Effector CD4-positive, alpha-beta T cell (primary cell): ENCODE results near the gene PCDH7. TPM values are rescaled to one million over a fixed set of nuclear protein-coding genes. Genes with fewer than 3 reads are reported as not detected.

Experiments used
- DNase-seq: peaks from one replicate; pipeline ENCODE4 v3.0.0-alpha.2; 2020
- total RNA-seq: gene quantifications from one replicate; lab custom pipeline; 2026; lab: John Stamatoyannopoulos, UW

PCDH7 gene
- not detected for total RNA-seq

GRCh38 chr4:30720021-30720660 is at the start of gene PCDH7:
TSS of gene PCDH7 (plus strand) at chr4:30720369. CDS start at chr4:30721423, 1,054 bp downstream.
- DNase-seq = no peak

DNA sequence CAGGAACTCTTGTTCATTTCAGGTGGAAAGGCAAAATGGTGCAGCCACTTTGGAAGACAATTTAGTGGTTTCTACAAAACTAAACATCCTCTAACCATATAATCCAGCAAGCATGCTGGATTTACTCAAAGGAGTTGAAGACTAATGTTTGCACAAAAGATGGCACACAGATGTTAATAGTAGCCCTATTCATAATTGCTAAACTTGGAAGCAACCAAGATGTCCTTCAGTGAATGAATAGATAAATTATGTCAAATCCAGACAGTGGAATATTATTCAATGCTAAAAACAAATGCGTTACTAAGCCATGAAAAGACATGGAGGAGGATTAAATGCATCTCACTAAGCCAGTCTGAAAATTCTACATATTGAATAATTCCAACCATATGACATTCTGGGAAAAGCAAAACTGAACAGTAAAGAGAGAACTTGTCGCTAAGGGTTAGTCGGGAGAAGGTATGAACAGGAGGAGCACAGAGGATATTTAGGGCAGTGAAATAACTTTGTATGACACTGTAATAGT is 48.2 kb upstream of the PCDH7 start:
- DNase-seq = no peak

DNA sequence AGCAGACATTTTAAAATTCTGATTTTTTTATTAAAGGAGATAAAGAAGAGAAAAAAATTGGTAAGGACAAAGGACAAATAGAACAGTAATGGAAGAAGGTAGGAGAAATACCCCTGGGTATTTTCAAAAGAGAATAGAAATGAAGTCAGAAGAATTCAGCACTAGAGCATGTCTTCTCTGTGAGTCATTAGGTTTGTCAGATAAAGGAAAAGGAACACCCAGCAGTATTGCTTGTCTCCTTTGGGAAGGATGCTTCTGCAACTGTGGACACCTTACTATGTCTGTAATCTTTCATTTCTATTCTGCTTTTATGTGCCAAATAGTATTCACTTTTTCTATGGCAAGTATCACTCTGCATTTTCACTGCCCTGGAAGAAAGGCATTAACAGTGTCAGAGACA is 24.0 kb upstream of the PCDH7 start:
- no peak for DNase-seq

- no peak for DNase-seq
These were observed 5.6 kb upstream of the PCDH7 start for GRCh38 chr4:30714408-30715031.

DNA sequence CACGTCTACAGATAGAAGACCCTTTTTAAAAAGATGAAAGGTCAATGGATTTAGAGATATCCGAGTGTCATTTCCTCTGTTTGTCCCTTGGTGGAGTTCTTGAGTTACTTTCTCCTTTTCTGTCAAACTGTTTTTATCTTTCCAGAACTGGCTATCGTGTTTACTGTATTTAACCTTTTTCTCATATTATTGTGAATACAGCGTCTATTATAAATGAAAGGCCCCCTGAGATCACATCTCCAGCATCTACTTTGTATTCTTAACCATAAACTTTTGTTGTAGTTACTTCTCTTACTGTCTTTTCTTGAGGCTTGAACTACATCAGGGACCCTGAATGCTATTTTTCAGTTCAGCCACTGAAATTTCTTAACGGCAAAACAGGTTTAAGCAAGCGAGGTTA is 4.0 kb upstream of the PCDH7 start:
- no peak for DNase-seq

- DNase-seq = no peak
These were observed 3.4 kb upstream of the PCDH7 start for GRCh38 chr4:30716681-30717207.

DNA sequence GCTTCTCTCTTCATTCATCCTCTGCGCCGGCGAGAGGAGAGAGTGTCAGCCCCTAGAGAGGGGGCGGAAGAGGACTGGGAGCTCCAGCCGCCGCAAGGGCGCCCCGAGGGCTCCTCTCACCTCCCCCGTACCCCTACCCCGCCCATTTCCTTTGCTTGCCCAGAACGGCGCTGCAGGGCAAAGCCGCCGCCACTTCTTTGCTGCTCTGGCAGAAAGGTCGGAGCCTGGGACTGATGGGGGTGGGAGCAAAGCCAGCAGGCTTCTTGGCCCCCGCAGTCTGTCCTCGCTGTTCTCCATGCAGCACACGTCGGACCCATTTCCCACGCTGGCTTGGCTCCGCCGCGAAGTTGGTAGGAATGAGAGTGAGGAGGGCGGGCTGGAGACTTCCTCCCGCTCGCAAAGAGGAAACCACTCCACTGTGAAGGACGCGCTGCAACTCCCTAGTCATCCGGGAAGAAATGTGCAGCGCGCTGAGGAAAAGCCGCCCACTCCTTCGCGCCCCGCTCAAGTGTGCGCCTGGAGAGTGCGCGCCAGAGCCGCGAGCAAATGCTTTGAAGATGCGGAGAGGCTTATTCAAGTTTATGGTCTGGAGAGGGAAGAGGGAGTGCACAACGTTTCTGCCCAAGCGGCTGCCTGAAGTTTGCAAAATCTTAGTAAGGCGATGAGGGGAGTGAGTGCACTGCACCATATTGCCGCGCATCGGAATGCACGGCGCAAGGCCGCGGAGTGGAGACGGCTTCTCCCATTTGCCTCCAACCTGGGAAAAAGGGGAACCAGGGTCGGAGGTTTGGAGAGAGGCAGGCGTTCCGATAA is 2.8 kb upstream of the PCDH7 start:
- DNase-seq = no peak

- DNase-seq = no peak
These were observed 2.1 kb upstream of the PCDH7 start for GRCh38 chr4:30718021-30718542.

GRCh38 chr4:30718641-30719453 is 1.3 kb upstream of the PCDH7 start:
- DNase-seq = no peak

GRCh38 chr4:30719454-30720020 is 632 bp upstream of the PCDH7 start:
- DNase-seq = no peak

DNA sequence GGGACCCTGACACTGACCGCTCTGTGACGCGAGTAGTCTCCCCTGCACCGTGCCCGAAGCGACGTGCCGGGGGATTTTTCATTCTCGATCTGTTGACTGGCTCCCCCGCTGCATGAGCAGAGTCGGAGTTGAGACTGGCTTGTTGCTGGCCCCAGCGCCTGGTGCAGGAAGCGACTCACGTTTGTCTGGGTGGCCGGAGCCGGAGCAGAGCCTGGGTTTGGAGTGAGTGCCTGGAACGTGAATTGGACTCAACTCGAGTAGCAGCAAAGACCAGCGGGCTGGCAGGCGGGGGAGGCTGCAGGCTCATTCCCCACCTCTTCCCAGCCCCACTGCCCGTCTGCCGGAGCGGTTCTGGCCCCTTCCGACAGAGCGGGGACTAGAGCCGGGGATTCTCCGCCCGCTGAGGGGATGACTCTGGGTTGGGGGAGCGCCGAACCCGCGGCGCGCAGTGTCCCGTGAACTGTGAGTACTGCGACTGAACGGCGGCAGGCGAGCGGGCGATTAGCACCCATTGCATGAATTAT is 554 bp downstream of the PCDH7 start:
- DNase-seq = no peak

- DNase-seq = no peak
These were observed 1.3 kb downstream of the PCDH7 start for GRCh38 chr4:30721185-30722091.

- no peak for DNase-seq
These were observed 1.9 kb downstream of the PCDH7 start for GRCh38 chr4:30722092-30722358.

DNA sequence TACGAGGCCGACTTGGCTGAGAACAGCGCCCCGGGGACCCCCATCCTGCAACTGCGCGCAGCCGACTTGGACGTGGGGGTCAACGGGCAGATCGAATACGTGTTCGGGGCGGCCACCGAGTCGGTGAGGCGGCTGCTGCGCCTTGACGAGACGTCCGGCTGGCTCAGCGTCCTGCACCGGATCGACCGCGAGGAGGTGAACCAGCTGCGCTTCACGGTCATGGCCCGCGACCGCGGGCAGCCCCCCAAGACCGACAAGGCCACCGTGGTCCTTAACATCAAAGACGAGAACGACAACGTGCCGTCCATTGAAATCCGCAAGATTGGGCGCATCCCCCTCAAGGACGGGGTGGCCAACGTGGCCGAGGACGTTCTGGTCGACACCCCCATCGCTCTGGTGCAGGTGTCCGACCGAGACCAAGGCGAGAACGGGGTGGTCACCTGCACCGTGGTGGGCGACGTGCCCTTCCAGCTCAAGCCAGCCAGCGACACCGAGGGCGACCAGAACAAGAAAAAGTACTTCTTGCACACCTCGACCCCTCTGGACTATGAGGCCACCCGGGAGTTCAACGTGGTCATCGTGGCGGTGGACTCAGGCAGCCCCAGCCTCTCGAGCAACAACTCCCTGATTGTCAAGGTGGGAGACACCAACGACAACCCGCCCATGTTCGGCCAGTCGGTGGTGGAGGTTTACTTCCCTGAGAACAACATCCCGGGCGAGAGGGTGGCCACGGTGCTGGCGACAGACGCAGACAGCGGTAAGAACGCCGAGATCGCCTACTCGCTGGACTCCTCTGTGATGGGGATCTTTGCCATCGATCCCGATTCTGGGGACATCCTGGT is 2.4 kb downstream of the PCDH7 start:
- DNase-seq = no peak

GRCh38 chr4:30723201-30723955 is 3.2 kb downstream of the PCDH7 start:
- no peak for DNase-seq

- DNase-seq = no peak
These were observed 4.1 kb downstream of the PCDH7 start for GRCh38 chr4:30724247-30724646.

GRCh38 chr4:30725562-30725961 is 5.4 kb downstream of the PCDH7 start:
- DNase-seq = no peak

GRCh38 chr4:30726090-30726675 is 6.0 kb downstream of the PCDH7 start:
- DNase-seq = no peak

DNA sequence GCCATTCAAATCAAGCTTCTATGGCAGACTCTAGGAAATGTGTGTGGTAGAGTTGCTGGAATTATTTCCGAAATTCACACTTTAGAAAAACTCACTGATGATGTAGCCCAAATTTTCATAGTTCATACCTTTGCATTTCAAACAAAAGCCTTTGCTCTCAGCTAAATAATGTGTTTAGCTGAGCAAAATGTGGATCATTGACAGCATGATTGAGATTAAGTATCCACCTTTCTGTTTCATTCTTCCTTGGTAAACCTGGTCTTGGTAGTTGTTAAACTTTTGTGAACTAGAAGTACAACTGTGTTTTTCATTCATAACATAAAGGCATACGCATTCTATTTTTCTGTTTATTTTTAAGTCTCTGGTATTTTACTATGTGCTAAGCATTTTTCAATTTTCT is 7.2 kb downstream of the PCDH7 start:
- DNase-seq = no peak
